Gastroesophageal sphincter (tissue), 4 donors: ENCODE data around the gene SUGCT. TPM values are rescaled to one million over a fixed set of nuclear protein-coding genes. Genes with fewer than 3 reads are reported as not detected.
A peak's percentile ranks its signal among the peaks of the same experiment; 100 is the strongest.

ENCODE experiments used
- ATAC-seq: fragments of 150-250 bp; one replicate; pipeline ENCODE4 v1.9.1; 2016; ENCODE audit warnings: mild to moderate bottlenecking, moderate library complexity
- H3K27ac ChIP-seq, 4 donors: fragments of 200-600 bp; sonication (generic) in 3 of 4; 1 replicate in 3 of 4; 2 replicates in 1 of 4; pipeline ENCODE4 v1.5.1; 2016 to 2019
- H3K27me3 ChIP-seq: fragments of 200-600 bp; sonication (generic); one replicate; pipeline ENCODE4 v1.5.1; 2019
- H3K36me3 ChIP-seq, 2 donors: fragments of 200-600 bp; sonication (generic); one replicate each; pipeline ENCODE4 v1.5.1; 2019; ENCODE audit warnings: control low read depth in 1 of 2
- H3K4me1 ChIP-seq, 3 donors: fragments of 200-600 bp; sonication (generic); 1 replicate in 2 of 3; 2 replicates in 1 of 3; pipeline ENCODE4 v1.5.1; 2016 to 2019; ENCODE audit warnings: control low read depth in 2 of 3
- H3K4me3 ChIP-seq, 2 donors: fragments of 200-600 bp; sonication (generic); one replicate each; pipeline ENCODE4 v1.5.1; 2019; ENCODE audit warnings: mild to moderate bottlenecking in 1 of 2, moderate library complexity in 1 of 2
- H3K9me3 ChIP-seq, 3 donors: fragments of 200-600 bp; sonication (generic); one replicate each; pipeline ENCODE4 v1.5.1; 2017 to 2019; ENCODE audit warnings: control low read depth in 2 of 3
- EP300 ChIP-seq: sonication (generic); formaldehyde crosslinking; IDR thresholded peaks from one replicate; pipeline ENCODE4 v1.6.1; 2017; ENCODE audit warnings: antibody characterized with exemption, mild to moderate bottlenecking
- POLR2A ChIP-seq, 2 donors: fragments of 450-650 bp; IDR thresholded peaks; one replicate each; pipeline ENCODE4 v1.6.1; 2017; ENCODE audit warnings: antibody characterized with exemption in 2 of 2, mild to moderate bottlenecking in 2 of 2, moderate library complexity in 1 of 2
- POLR2AphosphoS5 ChIP-seq: sonication (generic); formaldehyde crosslinking; IDR thresholded peaks from one replicate; pipeline ENCODE4 v1.6.1; 2017; ENCODE audit warnings: antibody characterized with exemption
- WGBS, 2 donors: methylation state at CpG; one replicate each; pipeline ENCODE4 v1.1.5; 2018; ENCODE audit warnings: low coverage in 1 of 2; 5-methylcytosine and 5-hydroxymethylcytosine counted together
- total RNA-seq, 4 donors: library from RNA; depleted of rRNA; stranded (reverse); fragments of >200 nt; gene quantifications; one replicate each; pipeline ENCODE4 v1.1.0, GENCODE V29; 2016
- TF ChIP-seq, protein P1 (sequence below), 4 experiments: fragments of 200-600 bp in 2 of 4; fragments of 450-650 bp in 2 of 4; sonication (generic) in 1 of 4; IDR thresholded peaks; one replicate each; pipeline ENCODE4 v1.5.1; 2017 to 2019; ENCODE audit warnings: antibody characterized with exemption in 4 of 4, mild to moderate bottlenecking in 2 of 4, moderate library complexity in 2 of 4

The SUGCT gene
- total RNA-seq, 4 donors from 2014 or later, result 1.2 to 17.3 (median 10.8) TPM

DNA sequence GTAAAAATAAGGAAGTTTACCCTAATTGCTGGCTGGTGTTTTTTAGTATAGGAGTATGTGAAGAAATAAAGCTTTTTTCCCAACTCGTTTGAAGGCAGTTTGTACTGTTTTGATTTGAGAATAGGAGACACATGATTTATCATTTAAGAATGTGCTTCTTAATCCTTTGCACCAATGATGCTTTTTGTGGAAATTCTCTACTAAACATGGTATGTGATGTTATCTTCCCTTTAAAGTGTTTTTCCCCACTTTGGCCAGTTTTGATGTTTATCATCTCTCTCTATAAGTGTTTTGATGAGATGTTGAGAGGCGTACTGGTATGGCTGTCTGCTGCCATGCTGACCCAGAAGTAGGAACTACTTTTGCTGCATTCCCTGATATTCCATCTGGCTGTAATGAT, 85.1 kb downstream of the SUGCT start:
- WGBS, 2 donors, result 30 to 39% methylated on average over 2 of the region's 2 CpGs
- peak overlapping the region in 3 of 4 donors; percentile 46 to 78 (median 65) for H3K27ac ChIP-seq

DNA sequence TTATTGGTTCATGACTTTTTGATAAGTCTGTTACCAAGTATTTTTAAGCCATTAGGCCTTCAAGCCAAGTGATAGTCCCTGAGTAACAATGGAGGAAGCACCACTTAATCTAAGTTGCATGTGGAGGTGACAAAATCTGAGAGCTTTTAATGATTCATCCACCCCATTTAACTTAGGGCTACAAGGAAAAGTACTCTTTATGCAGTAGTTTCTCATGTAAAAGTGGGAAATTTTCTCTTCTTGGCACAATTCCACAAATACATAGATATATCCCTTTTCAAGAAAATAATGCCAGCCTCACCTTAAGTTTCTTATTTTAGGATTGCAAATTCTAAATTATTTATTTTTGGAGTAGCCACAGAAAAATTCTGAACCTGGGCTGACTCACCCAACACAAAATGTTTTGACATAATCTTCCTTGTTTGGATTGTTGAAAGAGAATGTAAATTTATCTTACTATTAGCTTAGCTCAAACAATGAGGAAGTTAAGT, 85.7 kb downstream of the SUGCT start:
- peak overlapping the region in 3 of 4 donors; percentile 46 to 78 (median 65) for H3K27ac ChIP-seq

More for the DNA sequence above, 85.1 kb downstream of the SUGCT start:
- peaks cover 0 to 7% of the 10 kb centered on the region in 2 donors for H3K36me3 ChIP-seq
- no peak overlapping the region for H3K4me3 ChIP-seq
- no peak for ATAC-seq
- no peaks in the 10 kb centered on the region for H3K9me3 ChIP-seq
- TF ChIP-seq POLR2AphosphoS5, result no peak
- TF ChIP-seq, protein P1, sequence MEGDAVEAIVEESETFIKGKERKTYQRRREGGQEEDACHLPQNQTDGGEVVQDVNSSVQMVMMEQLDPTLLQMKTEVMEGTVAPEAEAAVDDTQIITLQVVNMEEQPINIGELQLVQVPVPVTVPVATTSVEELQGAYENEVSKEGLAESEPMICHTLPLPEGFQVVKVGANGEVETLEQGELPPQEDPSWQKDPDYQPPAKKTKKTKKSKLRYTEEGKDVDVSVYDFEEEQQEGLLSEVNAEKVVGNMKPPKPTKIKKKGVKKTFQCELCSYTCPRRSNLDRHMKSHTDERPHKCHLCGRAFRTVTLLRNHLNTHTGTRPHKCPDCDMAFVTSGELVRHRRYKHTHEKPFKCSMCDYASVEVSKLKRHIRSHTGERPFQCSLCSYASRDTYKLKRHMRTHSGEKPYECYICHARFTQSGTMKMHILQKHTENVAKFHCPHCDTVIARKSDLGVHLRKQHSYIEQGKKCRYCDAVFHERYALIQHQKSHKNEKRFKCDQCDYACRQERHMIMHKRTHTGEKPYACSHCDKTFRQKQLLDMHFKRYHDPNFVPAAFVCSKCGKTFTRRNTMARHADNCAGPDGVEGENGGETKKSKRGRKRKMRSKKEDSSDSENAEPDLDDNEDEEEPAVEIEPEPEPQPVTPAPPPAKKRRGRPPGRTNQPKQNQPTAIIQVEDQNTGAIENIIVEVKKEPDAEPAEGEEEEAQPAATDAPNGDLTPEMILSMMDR (IDR thresholded peaks at IDR 0.05), result no peak
- TF ChIP-seq EP300, result no peak
- TF ChIP-seq POLR2A (IDR thresholded peaks at IDR 0.05), result no peak
- H3K27me3 ChIP-seq, result no peaks in the 10 kb centered on the region
- H3K4me1 ChIP-seq, result peaks cover 0 to 18% (median 4%) of the 10 kb centered on the region in 3 donors

DNA sequence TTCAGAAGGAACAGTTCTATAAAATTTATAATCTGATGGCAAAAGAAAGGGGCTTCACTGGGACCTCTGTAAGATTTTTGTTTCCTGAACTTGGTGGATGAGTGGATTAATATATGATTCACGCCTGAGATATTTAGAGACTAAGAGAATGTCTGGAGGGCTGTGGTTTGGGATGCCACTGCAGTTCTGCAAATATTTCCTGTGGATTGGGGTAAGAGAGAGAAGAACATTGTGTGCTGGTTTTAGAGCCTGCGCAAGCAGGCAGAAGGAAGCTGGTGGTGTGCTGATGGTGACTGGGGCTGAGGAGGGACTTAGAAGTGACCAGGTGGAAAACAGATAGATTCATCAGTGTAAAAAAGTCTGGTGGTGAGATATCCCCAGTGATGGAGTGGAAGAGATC, 87.0 kb downstream of the SUGCT start:
- H3K27ac ChIP-seq, result peak overlapping the region in 3 of 4 donors; percentile 25 to 78 (median 76)
- no peaks in the 10 kb centered on the region for H3K27me3 ChIP-seq
- peak; percentile 49 for ATAC-seq
- H3K4me3 ChIP-seq, result no peak overlapping the region
- peaks cover 0 to 7% of the 10 kb centered on the region in 2 donors for H3K36me3 ChIP-seq
- TF ChIP-seq POLR2AphosphoS5, result no peak
- no peak for TF ChIP-seq EP300
- TF ChIP-seq, protein P1 (IDR thresholded peaks at IDR 0.05), result no peak
- no peak for TF ChIP-seq POLR2A (IDR thresholded peaks at IDR 0.05)
- peaks cover 0 to 18% (median 4%) of the 10 kb centered on the region in 3 donors for H3K4me1 ChIP-seq
- 66 to 77% methylated on average over 2 of the region's 2 CpGs for WGBS, 2 donors
- no peaks in the 10 kb centered on the region for H3K9me3 ChIP-seq

More for the DNA sequence above, 85.7 kb downstream of the SUGCT start:
- no peak for ATAC-seq
- no peaks in the 10 kb centered on the region for H3K27me3 ChIP-seq
- H3K4me3 ChIP-seq, result no peak overlapping the region
- H3K9me3 ChIP-seq, result no peaks in the 10 kb centered on the region
- peaks cover 0 to 18% (median 4%) of the 10 kb centered on the region in 3 donors for H3K4me1 ChIP-seq
- TF ChIP-seq, protein P1 (IDR thresholded peaks at IDR 0.05), result no peak
- TF ChIP-seq POLR2A (IDR thresholded peaks at IDR 0.05) (no peak), EP300 (no peak), POLR2AphosphoS5 (no peak)
- H3K36me3 ChIP-seq, result peaks cover 0 to 7% of the 10 kb centered on the region in 2 donors

DNA sequence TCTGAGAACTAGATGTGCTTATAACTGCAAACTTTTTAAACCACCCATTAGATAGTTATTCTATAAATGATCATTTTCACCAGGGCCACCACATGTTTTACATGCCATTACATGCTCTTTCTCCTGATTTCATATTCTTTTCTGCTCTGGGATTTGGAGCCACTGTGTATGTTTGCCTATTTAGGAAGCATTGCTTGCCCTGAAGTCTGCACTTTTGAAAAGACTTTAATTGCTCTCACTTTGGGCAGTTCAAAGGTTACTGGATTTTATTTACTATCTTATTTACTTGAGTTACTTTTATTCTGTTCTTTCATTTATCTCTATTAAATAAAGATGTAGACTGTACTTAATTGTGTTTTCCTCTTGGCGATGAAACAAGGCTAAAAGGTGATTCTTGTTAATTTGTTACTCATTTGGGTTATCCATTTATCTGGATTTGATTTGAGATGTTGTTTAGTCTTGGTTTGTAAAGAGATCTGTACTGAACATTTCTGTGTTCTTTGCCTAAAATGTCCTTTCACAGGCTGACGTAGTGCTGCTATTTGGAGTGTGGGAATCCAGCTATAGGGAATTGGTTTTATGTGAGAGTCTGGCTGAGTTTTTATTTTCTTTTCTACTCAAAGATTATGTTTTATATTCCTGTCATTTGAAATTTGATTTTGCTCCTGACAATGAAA, 88.8 kb downstream of the SUGCT start:
- Histone ChIP-seq H3K4me1 (peaks cover 0 to 18% (median 4%) of the 10 kb centered on the region in 3 donors), H3K4me3 (no peak overlapping the region), H3K27ac (peak overlapping the region in 1 of 4 donors; percentile 78), H3K27me3 (no peaks in the 10 kb centered on the region), H3K36me3 (peaks cover 0 to 4% of the 10 kb centered on the region in 2 donors), H3K9me3 (no peaks in the 10 kb centered on the region)
- no peak for TF ChIP-seq POLR2AphosphoS5
- TF ChIP-seq EP300, result no peak
- TF ChIP-seq POLR2A (IDR thresholded peaks at IDR 0.05), result no peak
- TF ChIP-seq, protein P1 (IDR thresholded peaks at IDR 0.05), result no peak
- 58 to 68% methylated on average over 2 of the region's 2 CpGs for WGBS, 2 donors
- no peak for ATAC-seq

DNA sequence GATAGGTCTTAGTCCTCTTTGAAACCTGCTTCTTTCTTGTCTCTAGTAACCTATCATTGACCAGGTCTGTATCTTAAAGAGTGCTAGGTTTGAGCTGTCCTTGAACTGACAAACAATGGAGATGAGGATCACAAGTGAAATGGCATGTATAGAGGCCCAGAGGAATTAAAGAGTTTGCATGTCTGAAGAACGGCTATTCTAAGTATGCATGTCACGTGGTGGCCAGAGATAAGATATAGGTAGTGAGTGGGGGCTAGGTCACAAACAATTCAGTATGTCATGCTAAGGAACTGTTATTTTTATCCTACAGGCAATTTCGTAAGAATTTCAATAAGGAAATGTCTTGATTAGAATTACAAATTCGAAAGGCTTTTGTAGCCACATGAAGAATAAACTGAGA, 95.3 kb downstream of the SUGCT start:
- Histone ChIP-seq H3K27me3 (no peaks in the 10 kb centered on the region), H3K4me3 (no peak overlapping the region), H3K27ac (no peak overlapping the region), H3K9me3 (no peaks in the 10 kb centered on the region), H3K4me1 (peaks cover 0 to 5% (median 0%) of the 10 kb centered on the region in 3 donors), H3K36me3 (no peaks in the 10 kb centered on the region)
- WGBS, 2 donors, result 66 to 86% methylated on average over 3 to 4 of the region's 4 CpGs
- TF ChIP-seq, protein P1 (IDR thresholded peaks at IDR 0.05), result no peak
- TF ChIP-seq POLR2AphosphoS5 (no peak), POLR2A (IDR thresholded peaks at IDR 0.05) (no peak), EP300 (no peak)
- ATAC-seq, result no peak
